Peyer's patch (tissue), 4 donors: ENCODE measurements around the gene F12. TPM values are rescaled to one million over a fixed set of nuclear protein-coding genes. Genes with fewer than 3 reads are reported as not detected.

Source experiments
- DNase-seq, 3 donors: peaks; one replicate each; pipeline ENCODE4 v3.0.0-alpha.2; 2017 to 2019
- H3K27ac ChIP-seq, 4 donors: fragments of 200-600 bp; sonication (generic); one replicate each; pipeline ENCODE4 v1.5.1; 2016 to 2019
- H3K27me3 ChIP-seq, 2 donors: fragments of 200-600 bp; sonication (generic); one replicate each; pipeline ENCODE4 v1.5.1; 2019
- H3K36me3 ChIP-seq, 3 donors: fragments of 200-600 bp; sonication (generic); one replicate each; pipeline ENCODE4 v1.5.1; 2016 to 2019
- H3K4me1 ChIP-seq, 4 donors: fragments of 200-600 bp; sonication (generic); one replicate each; pipeline ENCODE4 v1.5.1; 2016 to 2019
- H3K4me3 ChIP-seq, 4 donors: fragments of 200-600 bp; sonication (generic); 1 replicate in 3 of 4; 2 replicates in 1 of 4; pipeline ENCODE4 v1.5.1; 2016 to 2019; ENCODE audit warnings: mild to moderate bottlenecking in 1 of 4
- H3K9me3 ChIP-seq, 4 donors: fragments of 200-600 bp; sonication (generic); one replicate each; pipeline ENCODE4 v1.5.1; 2016 to 2019; ENCODE audit warnings: mild to moderate bottlenecking in 1 of 4
- CTCF ChIP-seq, 6 experiments: fragments of 450-650 bp in 4 of 6; fragments of 200-600 bp in 2 of 6; sonication (generic) in 1 of 6; IDR thresholded peaks; one replicate each; pipeline ENCODE4 v1.5.1; 2017 to 2019; ENCODE audit warnings: antibody characterized with exemption in 6 of 6, mild to moderate bottlenecking in 3 of 6, moderate library complexity in 1 of 6
- POLR2A ChIP-seq, 2 donors: fragments of 450-650 bp; IDR thresholded peaks; one replicate each; pipeline ENCODE4 v1.5.1; 2017; ENCODE audit warnings: antibody characterized with exemption in 2 of 2, mild to moderate bottlenecking in 2 of 2, moderate library complexity in 2 of 2
- total RNA-seq, 4 donors: library from RNA; depleted of rRNA; stranded (reverse); fragments of >200 nt; gene quantifications; one replicate each; pipeline ENCODE4 v1.1.0, GENCODE V29; 2016

Gene F12
- total RNA-seq, 4 donors from 2014 or later = 1.7 to 22.2 (median 7.8) TPM

GRCh38 chr5:177367323-177367848 is 42.0 kb downstream of the F12 start:
- TF ChIP-seq CTCF (IDR thresholded peaks at IDR 0.05) = peak in 1 of 6 experiments; percentile 19
- no peak for TF ChIP-seq POLR2A (IDR thresholded peaks at IDR 0.05)
- Histone ChIP-seq H3K4me1 (peaks cover 3 to 51% (median 24%) of the 10 kb centered on the region in 4 donors), H3K9me3 (no peaks in the 10 kb centered on the region), H3K4me3 (peak overlapping the region; percentile 16 to 54 (median 32)), H3K36me3 (no peaks in the 10 kb centered on the region), H3K27me3 (no peaks in the 10 kb centered on the region), H3K27ac (peak overlapping the region; percentile 48 to 88 (median 68))
- DNase-seq = no peak

- H3K27me3 ChIP-seq = no peaks in the 10 kb centered on the region
- H3K36me3 ChIP-seq = no peaks in the 10 kb centered on the region
- H3K4me3 ChIP-seq = peak overlapping the region; percentile 16 to 54 (median 32)
- DNase-seq = peak; percentile 42 to 90 (median 87)
- no peaks in the 10 kb centered on the region for H3K9me3 ChIP-seq
- peak overlapping the region; percentile 48 to 88 (median 68) for H3K27ac ChIP-seq
- peaks cover 3 to 58% (median 24%) of the 10 kb centered on the region in 4 donors for H3K4me1 ChIP-seq
- no peak for TF ChIP-seq CTCF (IDR thresholded peaks at IDR 0.05)
- TF ChIP-seq POLR2A (IDR thresholded peaks at IDR 0.05) = no peak
These were observed 42.6 kb downstream of the F12 start for GRCh38 chr5:177366528-177367322.

DNA sequence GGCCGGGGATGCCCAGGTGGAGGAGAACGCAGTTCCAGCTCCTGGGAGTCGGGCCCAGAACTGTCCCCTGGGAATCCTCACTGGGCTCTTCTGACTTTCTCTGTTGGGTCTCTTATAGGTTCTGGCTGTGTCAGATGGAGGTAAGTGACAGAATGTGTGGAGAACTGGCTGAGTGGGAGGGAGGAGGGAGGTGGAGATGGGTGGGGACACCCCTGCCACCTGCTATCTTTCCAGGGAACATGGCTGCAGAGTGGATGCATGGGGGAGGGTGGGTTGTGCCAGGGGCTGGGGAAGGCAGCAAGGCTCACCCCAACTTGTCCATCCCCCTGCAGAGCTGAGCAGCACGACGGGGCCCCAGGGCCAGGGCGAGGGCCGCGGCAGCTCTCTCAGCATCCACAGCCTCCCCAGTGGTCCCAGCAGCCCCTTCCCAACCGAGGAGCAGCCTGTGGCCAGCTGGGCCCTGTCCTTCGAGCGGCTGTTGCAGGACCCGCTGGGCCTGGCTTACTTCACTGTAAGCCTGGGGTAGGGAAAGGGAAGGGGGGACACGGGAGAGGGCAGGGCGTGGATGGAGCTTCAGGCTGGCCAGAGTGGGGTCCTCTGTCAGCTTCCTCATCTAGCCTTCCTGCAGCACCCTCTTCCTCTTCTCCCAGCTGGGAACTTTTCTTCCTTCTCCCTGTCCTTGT is 43.4 kb downstream of the F12 start:
- no peak for DNase-seq
- Histone ChIP-seq H3K27ac (peak overlapping the region; percentile 48 to 88 (median 68)), H3K27me3 (no peaks in the 10 kb centered on the region), H3K4me1 (peaks cover 3 to 59% (median 30%) of the 10 kb centered on the region in 4 donors), H3K36me3 (no peaks in the 10 kb centered on the region), H3K9me3 (no peaks in the 10 kb centered on the region), H3K4me3 (no peak overlapping the region)
- TF ChIP-seq POLR2A (IDR thresholded peaks at IDR 0.05) (no peak), CTCF (IDR thresholded peaks at IDR 0.05) (no peak)

GRCh38 chr5:177364159-177364962 is 45.0 kb downstream of the F12 start:
- TF ChIP-seq CTCF (IDR thresholded peaks at IDR 0.05) (no peak), POLR2A (IDR thresholded peaks at IDR 0.05) (no peak)
- Histone ChIP-seq H3K4me1 (peaks cover 3 to 54% (median 30%) of the 10 kb centered on the region in 4 donors), H3K36me3 (no peaks in the 10 kb centered on the region), H3K27ac (peak overlapping the region in 1 of 4 donors; percentile 14), H3K27me3 (no peaks in the 10 kb centered on the region), H3K4me3 (no peak overlapping the region), H3K9me3 (no peaks in the 10 kb centered on the region)
- peak in 1 of 3 donors; percentile 33 for DNase-seq

DNA sequence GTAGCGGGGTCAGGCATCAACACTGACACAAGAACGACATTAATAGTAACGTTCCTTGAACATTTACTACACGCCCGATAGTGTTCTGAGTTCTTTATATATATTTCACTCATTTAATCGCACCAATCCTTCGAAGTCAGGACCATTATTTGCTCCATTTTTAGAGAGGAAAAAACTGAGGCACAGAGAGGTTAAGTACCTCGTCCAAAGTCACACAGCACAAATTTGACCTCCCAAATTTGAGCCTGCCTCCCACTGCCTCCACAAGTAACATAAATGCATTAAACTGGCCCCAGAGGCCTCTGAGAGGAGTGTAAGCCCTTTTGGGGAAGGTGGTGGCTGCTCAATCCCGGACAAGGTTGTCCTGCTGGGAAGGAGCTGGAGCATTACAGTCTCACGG is 45.8 kb downstream of the F12 start:
- Histone ChIP-seq H3K9me3 (no peaks in the 10 kb centered on the region), H3K4me1 (peaks cover 0 to 62% (median 30%) of the 10 kb centered on the region in 4 donors), H3K27ac (peak overlapping the region in 2 of 4 donors; percentile 74 to 84), H3K4me3 (peak overlapping the region in 3 of 4 donors; percentile 54 to 66 (median 56)), H3K27me3 (no peaks in the 10 kb centered on the region), H3K36me3 (no peaks in the 10 kb centered on the region)
- TF ChIP-seq CTCF (IDR thresholded peaks at IDR 0.05) (no peak), POLR2A (IDR thresholded peaks at IDR 0.05) (no peak)
- DNase-seq = no peak
